H1 (cell line): ENCODE results near the gene ITGA5. TPM values are rescaled to one million over a fixed set of nuclear protein-coding genes. Genes with fewer than 3 reads are reported as not detected.

ENCODE experiments used
- CTCF ChIA-PET: fragments of 300-600 bp; sonication (Branson Sonifier 250); formaldehyde crosslinking; loops from one replicate; lab custom pipeline; 2021; ENCODE audit not compliant: partially characterized antibody; lab: Charles Lee
- POLR2A ChIA-PET: fragments of 300-600 bp; sonication (Branson Sonifier 250); formaldehyde crosslinking; loops from one replicate; lab custom pipeline; 2021; ENCODE audit warnings: inconsistent platforms; ENCODE audit not compliant: partially characterized antibody; lab: Charles Lee
- DNase-seq, 2 experiments: peaks; one replicate each; pipeline versions ENCODE4 v3.0.0 to v3.0.0-alpha.2; 2010 to 2022; ENCODE audit warnings: low spot score in 2 of 2, low read depth in 1 of 2, mixed read lengths in 1 of 2
- FAIRE-seq: peaks from 2 replicates; lab custom pipeline; 2011; peaks lifted over from hg19 to GRCh38; lab: Jason Lieb, UNC
- H2AFZ ChIP-seq: 2 replicates; pipeline ENCODE4 v1.8.1; 2012; ENCODE audit warnings: low read length, inconsistent platforms
- H2AK5ac ChIP-seq: 2 replicates; pipeline ENCODE4 v1.6.1; 2013; ENCODE audit warnings: low read depth, low read length
- H2BK120ac ChIP-seq: replicated peaks from 2 replicates; pipeline ENCODE3; 2013; ENCODE audit warnings: low read depth, low read length, inconsistent platforms
- H2BK12ac ChIP-seq: 2 replicates; pipeline ENCODE4 v1.6.1; 2013; ENCODE audit warnings: low read depth, low read length
- H2BK15ac ChIP-seq: 2 replicates; pipeline ENCODE4 v1.6.1; 2013; ENCODE audit warnings: low read length
- H2BK20ac ChIP-seq: 2 replicates; pipeline ENCODE4 v1.6.1; 2013; ENCODE audit warnings: low read length
- H2BK5ac ChIP-seq: 2 replicates; pipeline ENCODE4 v1.6.1; 2013; ENCODE audit warnings: low read depth, low read length
- H3K14ac ChIP-seq: 2 replicates; pipeline ENCODE4 v1.6.1; 2013; ENCODE audit warnings: inconsistent platforms; ENCODE audit not compliant: insufficient read length
- H3K18ac ChIP-seq: 2 replicates; pipeline ENCODE4 v1.6.1; 2013; ENCODE audit warnings: low read length; ENCODE audit errors: extremely low read depth
- H3K23ac ChIP-seq: 2 replicates; pipeline ENCODE4 v1.6.1; 2013; ENCODE audit warnings: inconsistent platforms; ENCODE audit not compliant: insufficient read length
- H3K23me2 ChIP-seq: 2 replicates; pipeline ENCODE4 v1.6.1; 2013; ENCODE audit warnings: low read depth, low read length
- H3K27ac ChIP-seq: 2 replicates; pipeline ENCODE4 v1.6.1; 2011; ENCODE audit warnings: low read depth, low read length, inconsistent platforms
- H3K27me3 ChIP-seq, 4 experiments: replicated peaks in 1 of 4; 1 replicate in 1 of 4; 2 replicates in 3 of 4; pipeline versions ENCODE4 v1.6.1 to v1.8.1; 2011 to 2013; ENCODE audit warnings: low read length in 3 of 4, mild to moderate bottlenecking in 3 of 4, inconsistent platforms in 2 of 4, mixed read lengths in 2 of 4, moderate library complexity in 1 of 4; ENCODE audit not compliant: control insufficient read depth in 3 of 4, insufficient read depth in 3 of 4; ENCODE audit errors: extremely low read depth in 1 of 4
- H3K36me3 ChIP-seq, 4 experiments: 2 replicates each; pipeline versions ENCODE4 v1.6.1 to v1.8.1; 2011 to 2013; ENCODE audit warnings: mild to moderate bottlenecking in 4 of 4, low read length in 3 of 4, moderate library complexity in 2 of 4, control low read depth in 1 of 4, inconsistent platforms in 1 of 4; ENCODE audit not compliant: insufficient read depth in 4 of 4, control insufficient read depth in 2 of 4
- H3K4ac ChIP-seq: replicated peaks from 2 replicates; pipeline ENCODE3; 2013; ENCODE audit warnings: low read length, low read depth, mixed read lengths, inconsistent platforms; ENCODE audit not compliant: insufficient read length
- H3K4me1 ChIP-seq, 4 experiments: replicated peaks in 1 of 4; 1 replicate in 1 of 4; 2 replicates in 3 of 4; pipeline versions ENCODE4 v1.6.1 to v1.8.1; 2011 to 2013; ENCODE audit warnings: low read length in 3 of 4, inconsistent platforms in 2 of 4, mixed read lengths in 1 of 4; ENCODE audit not compliant: insufficient read depth in 4 of 4, control insufficient read depth in 3 of 4
- H3K4me2 ChIP-seq, 2 experiments: 2 replicates each; pipeline versions ENCODE4 v1.6.1 to v1.8.1; 2011 to 2013; ENCODE audit warnings: low read depth in 2 of 2, low read length in 2 of 2, control low read depth in 1 of 2, inconsistent platforms in 1 of 2, mild to moderate bottlenecking in 1 of 2; ENCODE audit not compliant: insufficient read depth in 1 of 2
- H3K4me3 ChIP-seq, 4 experiments: fragments of 200-600, 300-600 bp in 1 of 4; sonication (generic), shearing (Covaris generic), sonication (Bioruptor Twin) in 1 of 4; 2 replicates each; pipeline versions ENCODE4 v1.5.1 to v1.8.1; 2011 to 2016; ENCODE audit warnings: low read length in 4 of 4, low read depth in 3 of 4, control low read depth in 2 of 4, inconsistent platforms in 2 of 4, mild to moderate bottlenecking in 2 of 4, mixed read lengths in 1 of 4, moderate library complexity in 1 of 4; ENCODE audit not compliant: insufficient read depth in 2 of 4; ENCODE audit errors: extremely low read depth in 1 of 4
- H3K56ac ChIP-seq: replicated peaks from 2 replicates; pipeline ENCODE3; 2013; ENCODE audit warnings: low read depth, mild to moderate bottlenecking, mixed read lengths, low read length, inconsistent platforms; ENCODE audit not compliant: insufficient read length
- H3K79me1 ChIP-seq: 2 replicates; pipeline ENCODE4 v1.6.1; 2013; ENCODE audit warnings: low read depth, low read length, control low read depth
- H3K79me2 ChIP-seq, 2 experiments: 2 replicates each; pipeline versions ENCODE4 v1.6.1 to v1.8.1; 2012 to 2013; ENCODE audit warnings: low read length in 2 of 2, mild to moderate bottlenecking in 2 of 2, inconsistent platforms in 1 of 2; ENCODE audit not compliant: insufficient read depth in 2 of 2, control insufficient read depth in 1 of 2
- H3K9ac ChIP-seq, 4 experiments: replicated peaks in 1 of 4; 1 replicate in 1 of 4; 2 replicates in 3 of 4; pipeline versions ENCODE4 v1.6.1 to v1.8.1; 2011 to 2013; ENCODE audit warnings: low read depth in 3 of 4, low read length in 3 of 4, control low read depth in 2 of 4, mild to moderate bottlenecking in 2 of 4, moderate library complexity in 2 of 4, inconsistent platforms in 1 of 4; ENCODE audit errors: extremely low read depth in 1 of 4
- H3K9me3 ChIP-seq, 2 experiments: 2 replicates each; pipeline versions ENCODE4 v1.6.1 to v1.8.1; 2012 to 2013; ENCODE audit warnings: mild to moderate bottlenecking in 2 of 2, moderate library complexity in 2 of 2, control low read depth in 1 of 2, inconsistent platforms in 1 of 2, low read depth in 1 of 2, low read length in 1 of 2, mixed read lengths in 1 of 2; ENCODE audit not compliant: insufficient read depth in 2 of 2
- H4K20me1 ChIP-seq, 2 experiments: replicated peaks in 1 of 2; 2 replicates each; pipeline versions ENCODE3 to v1.8.1; 2011 to 2013; ENCODE audit warnings: inconsistent platforms in 2 of 2, low read length in 2 of 2, mild to moderate bottlenecking in 1 of 2; ENCODE audit not compliant: insufficient read depth in 2 of 2, control insufficient read depth in 1 of 2
- H4K5ac ChIP-seq: 2 replicates; pipeline ENCODE4 v1.6.1; 2013; ENCODE audit warnings: low read length, low read depth, mixed read lengths, inconsistent platforms; ENCODE audit not compliant: insufficient read length
- H4K8ac ChIP-seq: 2 replicates; pipeline ENCODE4 v1.8.0; 2013; ENCODE audit warnings: mild to moderate bottlenecking, moderate library complexity, low read length, inconsistent platforms; ENCODE audit not compliant: insufficient read depth; ENCODE audit errors: extremely low read depth
- H4K91ac ChIP-seq: replicated peaks from 2 replicates; pipeline ENCODE3; 2013; ENCODE audit warnings: low read length, mixed read lengths, inconsistent platforms; ENCODE audit not compliant: insufficient read length
- SUZ12 ChIP-seq: fragments of 200-600 bp; sonication (generic); IDR thresholded peaks from 2 replicates; pipeline ENCODE4 v1.6.1; 2012; ENCODE audit warnings: mild to moderate bottlenecking, inconsistent platforms, low read length, moderate library complexity, mixed read lengths
- TAF7 ChIP-seq: optimal IDR thresholded peaks from 2 replicates; pipeline ENCODE3; 2011; ENCODE audit warnings: low read depth, mild to moderate bottlenecking, inconsistent platforms, low read length, moderate library complexity, borderline replicate concordance
- WGBS, 2 experiments: shearing (Covaris generic) in 1 of 2; methylation state at CpG; one replicate each; pipeline versions ENCODE4 v1.1.6 to v1.1.7; 2013 to 2015; ENCODE audit warnings: low lambda C conversion rate in 2 of 2, mixed read lengths in 2 of 2, inconsistent platforms in 1 of 2, low coverage in 1 of 2, missing lambda C conversion rate in 1 of 2; ENCODE audit not compliant: insufficient replicate concordance in 2 of 2, insufficient coverage in 1 of 2, insufficient read length in 1 of 2; ENCODE audit errors: extremely low coverage in 1 of 2, missing lambda C conversion rate in 1 of 2; 5-methylcytosine and 5-hydroxymethylcytosine counted together
- polyA plus RNA-seq, 7 experiments: library from polyadenylated mRNA; depleted of rRNA in 3 of 7; stranded (reverse) in 5 of 7; unstranded in 2 of 7; fragments of >200 nt in 5 of 7; fragments of 200-250 nt in 2 of 7; gene quantifications; 1 replicate in 5 of 7; 2 replicates in 1 of 7; 4 replicates in 1 of 7; pipeline versions ENCODE4 v1.2.1 to v1.2.3, GENCODE V29; 2011 to 2013; ENCODE audit warnings: missing spikeins in 2 of 7, mixed read lengths in 2 of 7
- total RNA-seq: library from RNA; stranded (reverse); fragmentation: NEBNext Ultra II Directional; extraction: Animal tissue kit (Norgen Biotek cat#: 25700); gene quantifications from 2 replicates; pipeline ENCODE4 v1.2.1, GENCODE V29; 2021

ITGA5 gene
- total and polyA plus RNA-seq, 2 of the 8 experiments (the other 6 are each of a cell fraction or from before 2014, with no cell fraction given), result 11.6 to 19.4 TPM

GRCh38 chr12:54372113-54372806 lies 46.8 kb downstream of the ITGA5 start:
- H2BK20ac ChIP-seq, result no peak overlapping the region
- peaks cover 2 to 8% of the 10 kb centered on the region in 2 experiments for H4K20me1 ChIP-seq
- DNase-seq, result no peak
- no peak overlapping the region for H3K18ac ChIP-seq
- H2AK5ac ChIP-seq, result no peak overlapping the region
- H3K23me2 ChIP-seq, result peaks cover 8% of the 10 kb centered on the region
- H3K27me3 ChIP-seq, result peaks cover 0 to 15% (median 12%) of the 10 kb centered on the region in 4 experiments; a peak in 6 of 7 replicates
- no peak overlapping the region for H3K4me2 ChIP-seq
- FAIRE-seq, result no peak
- H2BK5ac ChIP-seq, result no peak overlapping the region
- H2BK15ac ChIP-seq, result no peak overlapping the region
- H3K56ac ChIP-seq, result no peak overlapping the region
- H2AFZ ChIP-seq, result no peak overlapping the region
- H3K79me1 ChIP-seq, result no peaks in the 10 kb centered on the region
- no peak overlapping the region for H3K4me3 ChIP-seq
- 91% methylated on average over 8 of the region's 8 CpGs; no CpG with 5 or more reads in 1 of the 2 experiments for WGBS, 2 experiments
- H3K23ac ChIP-seq, result no peak overlapping the region
- H4K91ac ChIP-seq, result no peak overlapping the region
- H4K8ac ChIP-seq, result no peak overlapping the region
- no peak overlapping the region for H2BK120ac ChIP-seq
- ChIA-PET CTCF (interaction anchor here (1.0 to 3.7 kb wide), 19 partner anchors 9 to 171 kb away, joined by 3 to 79 read pairs (median 5); partner anchors contain the start of gene COPZ1), POLR2A (interaction anchor here (0.7 to 1.9 kb wide), 9 partner anchors 9 to 92 kb away, joined by 3 to 6 read pairs (median 4); partner anchors contain the start of genes CBX5 and HNRNPA1)
- no peaks in the 10 kb centered on the region for H3K79me2 ChIP-seq
- H3K14ac ChIP-seq, result no peak overlapping the region
- H3K9ac ChIP-seq, result no peak overlapping the region
- H3K4me1 ChIP-seq, result peaks cover 0 to 11% (median 6%) of the 10 kb centered on the region in 4 experiments; a peak in 5 of 7 replicates
- no peaks in the 10 kb centered on the region for H3K9me3 ChIP-seq
- peaks cover 0 to 7% (median 4%) of the 10 kb centered on the region in 4 experiments; a peak in 3 of 8 replicates for H3K36me3 ChIP-seq
- no peak overlapping the region for H2BK12ac ChIP-seq
- no peak overlapping the region for H3K27ac ChIP-seq
- no peak overlapping the region for H4K5ac ChIP-seq
- no peak overlapping the region for H3K4ac ChIP-seq
- TF ChIP-seq TAF7 (no peak), SUZ12 (no peak)
